GM19035 (cell line): ENCODE results near the gene FBXO10.

Source experiments
- ATAC-seq: cut with Tn5 transposase; IDR thresholded peaks from one replicate; pipeline ENCODE4 v1.9.1; 2021; ENCODE audit not compliant: unreplicated experiment

Gene FBXO10

GRCh38 chr9:37554318-37554717, 21.9 kb downstream of the FBXO10 start:
- no peak for ATAC-seq

- ATAC-seq = no peak
Measured at GRCh38 chr9:37551888-37552287, 24.3 kb downstream of the FBXO10 start.

GRCh38 chr9:37551468-37551867, 24.7 kb downstream of the FBXO10 start:
- no peak for ATAC-seq

- no peak for ATAC-seq
Measured at GRCh38 chr9:37550781-37551180, 25.4 kb downstream of the FBXO10 start.

GRCh38 chr9:37549527-37549926, 26.7 kb downstream of the FBXO10 start:
- ATAC-seq = no peak

- no peak for ATAC-seq
Measured at GRCh38 chr9:37547328-37547878, 28.8 kb downstream of the FBXO10 start.

GRCh38 chr9:37543468-37543867, 32.7 kb downstream of the FBXO10 start:
- no peak for ATAC-seq

- no peak for ATAC-seq
Measured at GRCh38 chr9:37542895-37543294, 33.3 kb downstream of the FBXO10 start.

- ATAC-seq = no peak
Measured at GRCh38 chr9:37542488-37542887, 33.7 kb downstream of the FBXO10 start.

GRCh38 chr9:37541465-37541864, 34.7 kb downstream of the FBXO10 start:
- no peak for ATAC-seq

- ATAC-seq = no peak
Measured at GRCh38 chr9:37540634-37541033, 35.5 kb downstream of the FBXO10 start.

GRCh38 chr9:37539634-37540033, 36.5 kb downstream of the FBXO10 start:
- no peak for ATAC-seq

GRCh38 chr9:37538099-37538498, 38.1 kb downstream of the FBXO10 start:
- ATAC-seq = no peak

- ATAC-seq = no peak
Measured at GRCh38 chr9:37534901-37535300, 41.3 kb downstream of the FBXO10 start.

GRCh38 chr9:37534412-37534811, 41.8 kb downstream of the FBXO10 start:
- ATAC-seq = no peak

- ATAC-seq = no peak
Measured at GRCh38 chr9:37531699-37532098, 44.5 kb downstream of the FBXO10 start.

- ATAC-seq = no peak
Measured at GRCh38 chr9:37528652-37529471, 47.3 kb downstream of the FBXO10 start.

GRCh38 chr9:37523916-37524315, 52.3 kb downstream of the FBXO10 start:
- ATAC-seq = no peak

GRCh38 chr9:37522971-37523370, 53.2 kb downstream of the FBXO10 start:
- no peak for ATAC-seq

GRCh38 chr9:37521111-37521510, 55.1 kb downstream of the FBXO10 start:
- no peak for ATAC-seq

GRCh38 chr9:37520641-37521040, 55.5 kb downstream of the FBXO10 start:
- ATAC-seq = no peak

- ATAC-seq = no peak
Measured at GRCh38 chr9:37517923-37518322, 58.3 kb downstream of the FBXO10 start.
